Activated CD4-positive, alpha-beta T cell treated with anti-CD3 and anti-CD28 coated beads for 36 hours (primary cell): ENCODE results near the gene SEMA7A. TPM values are rescaled to one million over a fixed set of nuclear protein-coding genes. Genes with fewer than 3 reads are reported as not detected.

Experiments
- ATAC-seq: fragments of 200-7000 bp; cut with Tn5 transposase; one replicate; pipeline ENCODE4 v1.10.0; 2021; ENCODE audit warnings: mild to moderate bottlenecking, moderate library complexity
- CTCF ChIA-PET: fragments of 350-600 bp; sonication (Branson Sonifier 250); formaldehyde crosslinking; loops from one replicate; lab custom pipeline; 2021; ENCODE audit warnings: antibody characterized with exemption; lab: Charles Lee
- POLR2A ChIA-PET: fragments of 350-600 bp; sonication (Branson Sonifier 250); formaldehyde crosslinking; loops from one replicate; lab custom pipeline; 2021; ENCODE audit warnings: antibody characterized with exemption, inconsistent platforms; lab: Charles Lee
- DNase-seq: peaks from one replicate; pipeline ENCODE4 v3.0.0-alpha.2; 2020
- H3K27ac Mint-ChIP-seq: one replicate; pipeline ENCODE4 v1.8.0; 2021; ENCODE audit warnings: mixed read lengths
- H3K27me3 Mint-ChIP-seq: one replicate; pipeline ENCODE4 v1.8.0; 2021; ENCODE audit warnings: mixed read lengths
- H3K36me3 Mint-ChIP-seq: one replicate; pipeline ENCODE4 v1.8.0; 2021; ENCODE audit warnings: low read depth, mixed read lengths
- H3K4me1 Mint-ChIP-seq: one replicate; pipeline ENCODE4 v1.8.0; 2021; ENCODE audit warnings: mixed read lengths
- H3K4me3 Mint-ChIP-seq: one replicate; pipeline ENCODE4 v1.8.0; 2021; ENCODE audit warnings: mild to moderate bottlenecking, moderate library complexity, mixed read lengths
- H3K9me3 Mint-ChIP-seq: one replicate; pipeline ENCODE4 v1.8.0; 2021; ENCODE audit warnings: low read depth, mixed read lengths
- intact Hi-C, 2 experiments: fragments of 100-400 bp; cut with DNase I in 1 of 2; cut with micrococcal nuclease in 1 of 2; formaldehyde crosslinking; loops; one replicate each; pipeline versions ENCODE4 v1.14.2 to v1.15.1; 2022 to 2024; cut with DNase I, micrococcal nuclease
- total RNA-seq, 2 experiments: library from RNA; stranded (reverse); gene quantifications; one replicate each; pipeline ENCODE4 v1.2.3, GENCODE V29; 2021

Gene SEMA7A
- total RNA-seq, 2 experiments from 2014 or later, result 57.3 to 57.7 TPM

GRCh38 chr15:74441248-74441941, 7.6 kb upstream of the SEMA7A start:
- Mint-ChIP-seq H3K9me3 (no peaks in the 10 kb centered on the region), H3K36me3 (peaks cover 6% of the 10 kb centered on the region), H3K4me1 (peaks cover 7% of the 10 kb centered on the region), H3K4me3 (no peak overlapping the region), H3K27me3 (no peaks in the 10 kb centered on the region), H3K27ac (no peak overlapping the region)
- CTCF ChIA-PET, result interaction anchor here (0.8 to 11.3 kb wide), 12 partner anchors 10 to 194 kb away, joined by 3 to 176 read pairs (median 5); partner anchors contain the start of gene UBL7
- ATAC-seq (no peak), DNase-seq (no peak)
- POLR2A ChIA-PET, result no interaction called here
- intact Hi-C loops, result no loop called here

GRCh38 chr15:74438721-74439316, 5.1 kb upstream of the SEMA7A start:
- Mint-ChIP-seq H3K36me3 (no peaks in the 10 kb centered on the region), H3K9me3 (no peaks in the 10 kb centered on the region), H3K27ac (no peak overlapping the region), H3K4me3 (no peak overlapping the region), H3K27me3 (no peaks in the 10 kb centered on the region), H3K4me1 (peaks cover 30% of the 10 kb centered on the region)
- intact Hi-C loops, result loop anchor here (1.0 to 10.0 kb wide), 6 partner anchors 22 to 106 kb away; partner anchors contain the start of genes ARID3B (in 1 of the 2) and UBL7 (in 1 of the 2)
- DNase-seq (peak; percentile 90), ATAC-seq (peak; percentile 86)
- CTCF ChIA-PET, result interaction anchor here (0.6 to 11.3 kb wide), 22 partner anchors 7 to 584 kb away, joined by 3 to 176 read pairs (median 5); partner anchors contain the start of genes PPCDC and UBL7
- POLR2A ChIA-PET, result interaction anchor here (0.6 kb wide), 1 partner anchor 54 kb away, joined by 3 read pairs; no protein-coding TSS in a partner anchor

GRCh38 chr15:74438206-74438605, 4.4 kb upstream of the SEMA7A start:
- POLR2A ChIA-PET, result no interaction called here
- CTCF ChIA-PET, result interaction anchor here (0.7 to 11.3 kb wide), 10 partner anchors 9 to 585 kb away, joined by 3 to 176 read pairs (median 6); partner anchors contain the start of gene PPCDC
- no peak for DNase-seq
- Mint-ChIP-seq H3K36me3 (no peaks in the 10 kb centered on the region), H3K27me3 (no peaks in the 10 kb centered on the region), H3K4me1 (peaks cover 30% of the 10 kb centered on the region), H3K9me3 (no peaks in the 10 kb centered on the region), H3K4me3 (no peak overlapping the region), H3K27ac (no peak overlapping the region)
- intact Hi-C loops, result loop anchor here (1.0 to 10.0 kb wide), 6 partner anchors 23 to 107 kb away; partner anchors contain the start of genes ARID3B (in 1 of the 2) and UBL7 (in 1 of the 2)
- ATAC-seq, result no peak

GRCh38 chr15:74434263-74435136, 742 bp upstream of the SEMA7A start:
- POLR2A ChIA-PET, result interaction anchor here (0.6 kb wide), 2 partner anchors 56 to 626 kb away, joined by 3 to 4 read pairs; no protein-coding TSS in a partner anchor
- intact Hi-C loops, result loop anchor here (1.0 to 10.0 kb wide), 5 partner anchors 27 to 110 kb away; partner anchors contain the start of genes ARID3B (in 1 of the 2) and UBL7 (in 1 of the 2)
- DNase-seq (no peak), ATAC-seq (no peak)
- CTCF ChIA-PET, result interaction anchor here (1.4 to 11.3 kb wide), 4 partner anchors 12 to 61 kb away, joined by 3 to 176 read pairs (median 72); no protein-coding TSS in a partner anchor
- Mint-ChIP-seq H3K27me3 (no peaks in the 10 kb centered on the region), H3K4me3 (peak overlapping the region; percentile 79), H3K4me1 (peaks cover 56% of the 10 kb centered on the region), H3K9me3 (no peaks in the 10 kb centered on the region), H3K27ac (peak overlapping the region; percentile 60), H3K36me3 (peaks cover 28% of the 10 kb centered on the region)

GRCh38 chr15:74432968-74433591, 678 bp downstream of the SEMA7A start:
- no peaks in the 10 kb centered on the region for H3K9me3 Mint-ChIP-seq
- H3K27ac Mint-ChIP-seq, result no peak overlapping the region
- H3K36me3 Mint-ChIP-seq, result peaks cover 32% of the 10 kb centered on the region
- CTCF ChIA-PET, result interaction anchor here (1.2 to 2.2 kb wide), 3 partner anchors 30 to 113 kb away, joined by 4 to 11 read pairs (median 7); no protein-coding TSS in a partner anchor
- intact Hi-C loops, result loop anchor here (1.0 to 10.0 kb wide), 6 partner anchors 28 to 182 kb away; partner anchors contain the start of genes ARID3B (in 2 of the 2), CLK3 (in 1 of the 2) and UBL7 (in 1 of the 2)
- POLR2A ChIA-PET, result no interaction called here
- ATAC-seq, result no peak
- no peaks in the 10 kb centered on the region for H3K27me3 Mint-ChIP-seq
- peak overlapping the region; percentile 83 for H3K4me3 Mint-ChIP-seq
- peaks cover 60% of the 10 kb centered on the region for H3K4me1 Mint-ChIP-seq
- peak; percentile 47 for DNase-seq

- peak overlapping the region; percentile 43 for H3K27ac Mint-ChIP-seq
- intact Hi-C loops, result loop anchor here in 1 of 2 experiments (10.0 kb wide), 1 partner anchor 112 kb away; the partner anchor contains the start of gene ARID3B
- H3K4me1 Mint-ChIP-seq, result peaks cover 67% of the 10 kb centered on the region
These were observed 1.3 kb downstream of the SEMA7A start for GRCh38 chr15:74432271-74432967.

GRCh38 chr15:74431645-74432044, 2.1 kb downstream of the SEMA7A start:
- peak; percentile 59 for DNase-seq
- CTCF ChIA-PET, result interaction anchor here (0.8 to 2.2 kb wide), 11 partner anchors 8 to 190 kb away, joined by 3 to 11 read pairs (median 6); no protein-coding TSS in a partner anchor
- POLR2A ChIA-PET, result interaction anchor here (1.0 kb wide), 1 partner anchor 29 kb away, joined by 3 read pairs; the partner anchor contains the start of gene UBL7

More at GRCh38 chr15:74432271-74432967, 1.3 kb downstream of the SEMA7A start:
- Mint-ChIP-seq H3K9me3 (no peaks in the 10 kb centered on the region), H3K4me3 (peak overlapping the region; percentile 83), H3K36me3 (peaks cover 37% of the 10 kb centered on the region), H3K27me3 (no peaks in the 10 kb centered on the region)
- CTCF ChIA-PET, result interaction anchor here (0.9 to 2.2 kb wide), 7 partner anchors 7 to 114 kb away, joined by 3 to 11 read pairs (median 6); no protein-coding TSS in a partner anchor
- ATAC-seq (no peak), DNase-seq (no peak)
- POLR2A ChIA-PET, result no interaction called here

GRCh38 chr15:74431116-74431515, 2.6 kb downstream of the SEMA7A start:
- peaks cover 47% of the 10 kb centered on the region for H3K36me3 Mint-ChIP-seq
- ChIA-PET CTCF (interaction anchor here (0.7 to 2.2 kb wide), 10 partner anchors 8 to 190 kb away, joined by 3 to 11 read pairs (median 6); no protein-coding TSS in a partner anchor), POLR2A (interaction anchor here (0.6 to 1.0 kb wide), 2 partner anchors 30 to 191 kb away, joined by 3 read pairs; partner anchors contain the start of gene UBL7)
- DNase-seq, result no peak
- no peaks in the 10 kb centered on the region for H3K27me3 Mint-ChIP-seq
- ATAC-seq, result no peak
- intact Hi-C loops, result loop anchor here in 1 of 2 experiments (10.0 kb wide), 1 partner anchor 114 kb away; the partner anchor contains the start of gene ARID3B
- H3K27ac Mint-ChIP-seq, result peak overlapping the region; percentile 52
- H3K4me3 Mint-ChIP-seq, result peak overlapping the region; percentile 83
- no peaks in the 10 kb centered on the region for H3K9me3 Mint-ChIP-seq
- H3K4me1 Mint-ChIP-seq, result peaks cover 71% of the 10 kb centered on the region

More at GRCh38 chr15:74431645-74432044, 2.1 kb downstream of the SEMA7A start:
- Mint-ChIP-seq H3K27me3 (no peaks in the 10 kb centered on the region), H3K36me3 (peaks cover 42% of the 10 kb centered on the region), H3K27ac (peak overlapping the region; percentile 52), H3K9me3 (no peaks in the 10 kb centered on the region), H3K4me3 (peak overlapping the region; percentile 83), H3K4me1 (peaks cover 70% of the 10 kb centered on the region)
- ATAC-seq, result no peak
- intact Hi-C loops, result loop anchor here in 1 of 2 experiments (10.0 kb wide), 1 partner anchor 113 kb away; the partner anchor contains the start of gene ARID3B

GRCh38 chr15:74430510-74430951, 3.2 kb downstream of the SEMA7A start:
- ATAC-seq (no peak), DNase-seq (peak; percentile 34)
- ChIA-PET POLR2A (interaction anchor here (0.6 kb wide), 1 partner anchor 192 kb away, joined by 3 read pairs; no protein-coding TSS in a partner anchor), CTCF (interaction anchor here (0.7 to 2.2 kb wide), 8 partner anchors 8 to 191 kb away, joined by 3 to 11 read pairs (median 6); no protein-coding TSS in a partner anchor)
- Mint-ChIP-seq H3K36me3 (peaks cover 51% of the 10 kb centered on the region), H3K9me3 (no peaks in the 10 kb centered on the region), H3K4me1 (peaks cover 67% of the 10 kb centered on the region), H3K27me3 (no peaks in the 10 kb centered on the region), H3K4me3 (peak overlapping the region; percentile 83), H3K27ac (peak overlapping the region; percentile 49)
- intact Hi-C loops, result loop anchor here in 1 of 2 experiments (10.0 kb wide), 1 partner anchor 114 kb away; the partner anchor contains the start of gene ARID3B
